Smooth muscle cell (in vitro differentiated cells): ENCODE measurements around the gene ARL3. TPM values are rescaled to one million over a fixed set of nuclear protein-coding genes. Genes with fewer than 3 reads are reported as not detected.

Source experiments
- DNase-seq: peaks from one replicate; lab custom pipeline; 2025; ENCODE audit not compliant: unreplicated experiment; lab: John Stamatoyannopoulos, UW
- H2AFZ ChIP-seq: fragments of 200-600 bp; sonication (generic); 2 replicates; pipeline ENCODE4 v1.6.0; 2016; ENCODE audit warnings: antibody characterized with exemption, low read depth, mild to moderate bottlenecking
- H3F3A ChIP-seq: fragments of 200-600 bp; sonication (generic); 2 replicates; pipeline ENCODE4 v1.6.0; 2017; ENCODE audit warnings: antibody characterized with exemption, low read depth
- H3K27ac ChIP-seq: fragments of 200-600 bp; sonication (generic); 2 replicates; pipeline ENCODE4 v1.5.1; 2016; ENCODE audit warnings: low read depth, mild to moderate bottlenecking
- H3K27me3 ChIP-seq: fragments of 200-600 bp; sonication (generic); 2 replicates; pipeline ENCODE4 v1.6.1; 2016; ENCODE audit warnings: low read depth, mild to moderate bottlenecking
- H3K36me3 ChIP-seq: fragments of 200-600 bp; sonication (generic); 2 replicates; pipeline ENCODE4 v1.5.1; 2016; ENCODE audit warnings: low read depth
- H3K4me1 ChIP-seq: fragments of 200-600 bp; sonication (generic); 2 replicates; pipeline ENCODE4 v1.5.1; 2016; ENCODE audit warnings: low read depth
- H3K4me2 ChIP-seq: fragments of 200-600 bp; sonication (generic); 2 replicates; pipeline ENCODE4 v1.6.0; 2016; ENCODE audit warnings: mild to moderate bottlenecking
- H3K4me3 ChIP-seq: fragments of 200-600 bp; sonication (generic); 2 replicates; pipeline ENCODE4 v1.5.1; 2016; ENCODE audit warnings: mild to moderate bottlenecking
- H3K79me2 ChIP-seq: fragments of 200-600 bp; sonication (generic); 2 replicates; pipeline ENCODE4 v1.6.0; 2016; ENCODE audit warnings: low read depth, mild to moderate bottlenecking
- H3K9ac ChIP-seq: fragments of 200-600 bp; sonication (generic); 2 replicates; pipeline ENCODE4 v1.6.0; 2016; ENCODE audit warnings: low read depth
- H3K9me3 ChIP-seq: fragments of 200-600 bp; sonication (generic); replicated peaks from 2 replicates; pipeline ENCODE4 v1.5.1; 2016; ENCODE audit warnings: low read depth
- H4K20me1 ChIP-seq: fragments of 200-600 bp; sonication (generic); 2 replicates; pipeline ENCODE4 v1.6.0; 2016; ENCODE audit warnings: low read depth
- CTCF ChIP-seq: fragments of 200-600 bp; sonication (generic); IDR thresholded peaks from 2 replicates; pipeline ENCODE4 v1.5.1; 2017; ENCODE audit warnings: borderline replicate concordance, mild to moderate bottlenecking, antibody characterized with exemption; ENCODE audit not compliant: insufficient read depth, poor library complexity, severe bottlenecking
- WGBS: methylation state at CpG from one replicate; pipeline ENCODE4 v1.1.7; 2016; ENCODE audit warnings: low lambda C conversion rate; 5-methylcytosine and 5-hydroxymethylcytosine counted together
- polyA plus RNA-seq: library from polyadenylated mRNA; unstranded; fragments of >200 nt; fragmentation: Nextera tagmentation; extraction: Ambion mirVana; gene quantifications from 2 replicates; pipeline ENCODE4 v1.2.1, GENCODE V29; 2016
- total RNA-seq: library from RNA; depleted of rRNA; stranded (reverse); fragments of >200 nt; gene quantifications from 2 replicates; pipeline ENCODE4 v1.2.3, GENCODE V29; 2014

ARL3 gene
- total and polyA plus RNA-seq, 2 experiments from 2014 or later: 12.7 to 30.2 TPM

- Histone ChIP-seq H3F3A (peaks cover 8% of the 10 kb centered on the region), H3K9ac (no peak overlapping the region), H3K4me3 (no peak overlapping the region), H3K27ac (no peak overlapping the region), H3K27me3 (no peaks in the 10 kb centered on the region), H3K4me2 (no peak overlapping the region), H3K9me3 (no peaks in the 10 kb centered on the region), H3K36me3 (no peaks in the 10 kb centered on the region), H3K4me1 (peaks cover 48% of the 10 kb centered on the region), H2AFZ (no peak overlapping the region), H4K20me1 (peaks cover 96% of the 10 kb centered on the region), H3K79me2 (peaks cover 84% of the 10 kb centered on the region)
- no peak for TF ChIP-seq CTCF
- no peak for DNase-seq
- 89% methylated on average over 11 of the region's 11 CpGs for WGBS
Observed at GRCh38 chr10:102650655-102651454, 63.3 kb downstream of the ARL3 start.

DNA sequence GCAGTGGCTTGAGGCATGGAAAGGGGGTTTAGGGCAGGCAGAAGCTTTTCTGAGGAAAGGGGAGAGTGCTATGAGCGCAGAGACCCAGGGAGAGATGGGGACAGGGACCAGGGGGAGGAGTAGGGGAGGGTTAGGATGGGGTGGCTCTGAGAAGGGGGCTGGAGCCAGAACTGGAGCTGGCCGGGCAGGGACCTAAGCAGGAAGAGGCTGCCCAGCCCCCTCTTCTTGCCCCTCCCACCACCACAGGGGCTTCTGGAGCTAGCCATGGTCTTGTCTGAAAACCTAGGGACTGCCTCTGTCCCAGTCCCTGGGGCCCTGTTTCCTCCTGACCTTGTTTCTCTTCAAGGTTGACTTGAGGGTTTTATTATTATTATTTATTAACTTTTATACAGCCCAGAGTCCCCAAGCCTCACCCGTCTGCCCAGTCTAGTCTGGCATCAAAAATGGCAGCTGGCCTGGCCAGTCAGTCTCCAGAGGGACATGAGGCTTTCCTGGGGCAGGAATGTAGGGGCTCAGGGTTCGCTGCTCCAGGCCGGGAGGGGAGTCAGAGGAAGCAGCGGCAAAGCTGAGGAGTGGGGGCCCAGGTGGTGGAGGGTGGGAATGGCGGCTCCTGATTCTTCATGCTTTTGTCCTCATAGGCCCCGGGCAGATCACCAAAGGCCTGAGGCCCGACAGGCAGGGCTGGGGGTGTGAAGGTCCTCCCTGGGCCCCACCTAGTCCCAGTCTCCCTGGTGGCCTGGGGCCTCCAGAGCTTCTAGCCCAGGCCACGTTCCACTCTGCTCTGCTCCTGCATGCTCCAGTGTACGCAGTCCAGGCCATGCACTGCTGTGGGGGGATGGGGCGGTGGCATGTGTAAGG is 64.2 kb downstream of the ARL3 start:
- H3K27me3 ChIP-seq: no peaks in the 10 kb centered on the region
- no peak overlapping the region for H2AFZ ChIP-seq
- no peak for TF ChIP-seq CTCF
- peak overlapping the region; percentile 28 for H3K27ac ChIP-seq
- H3K4me2 ChIP-seq: peak overlapping the region; percentile 100
- WGBS: 84% methylated on average over 11 of the region's 12 CpGs
- H3K9ac ChIP-seq: no peak overlapping the region
- peaks cover 89% of the 10 kb centered on the region for H3K79me2 ChIP-seq
- H3K4me1 ChIP-seq: peaks cover 48% of the 10 kb centered on the region
- no peak overlapping the region for H3K4me3 ChIP-seq
- no peaks in the 10 kb centered on the region for H3K9me3 ChIP-seq
- DNase-seq: no peak
- H3F3A ChIP-seq: peaks cover 9% of the 10 kb centered on the region
- no peaks in the 10 kb centered on the region for H3K36me3 ChIP-seq
- H4K20me1 ChIP-seq: peaks cover 93% of the 10 kb centered on the region

GRCh38 chr10:102648889-102649796 is 65.1 kb downstream of the ARL3 start:
- Histone ChIP-seq H3K79me2 (peaks cover 91% of the 10 kb centered on the region), H3K36me3 (no peaks in the 10 kb centered on the region), H4K20me1 (peaks cover 93% of the 10 kb centered on the region), H3K4me3 (no peak overlapping the region), H3K4me1 (peaks cover 48% of the 10 kb centered on the region), H2AFZ (no peak overlapping the region), H3K27ac (peak overlapping the region; percentile 24), H3K9ac (no peak overlapping the region), H3K9me3 (no peaks in the 10 kb centered on the region), H3K4me2 (peak overlapping the region; percentile 100), H3K27me3 (no peaks in the 10 kb centered on the region), H3F3A (peaks cover 17% of the 10 kb centered on the region)
- no peak for TF ChIP-seq CTCF
- no peak for DNase-seq
- 73% methylated on average over 25 of the region's 25 CpGs for WGBS
